A673 (cell line): ENCODE data around the gene FTCDNL1. TPM values are rescaled to one million over a fixed set of nuclear protein-coding genes. Genes with fewer than 3 reads are reported as not detected.

Source experiments
- BruUV-seq: library from RNA; stranded (reverse); fragments of 400-500 nt; replicated peaks from 2 replicates; lab custom pipeline; 2021; lab: Mats Ljungman, UMichigan
- CTCF ChIA-PET: fragments of 300-600 bp; sonication (Branson Sonifier 250); formaldehyde crosslinking; loops from one replicate; lab custom pipeline; 2022; ENCODE audit warnings: antibody characterized with exemption; lab: Charles Lee
- POLR2A ChIA-PET: fragments of 300-600 bp; sonication (Branson Sonifier 250); formaldehyde crosslinking; loops from one replicate; lab custom pipeline; 2022; ENCODE audit warnings: antibody characterized with exemption; ENCODE audit not compliant: low non-redundant PET; lab: Charles Lee
- DNase-seq: peaks from one replicate; pipeline ENCODE4 v3.0.0-alpha.2; 2015; ENCODE audit warnings: low spot score
- H3K27ac ChIP-seq: fragments of 200-600 bp; sonication (generic); 2 replicates; pipeline ENCODE4 v1.5.1; 2016; ENCODE audit warnings: mixed run types, low read depth, mild to moderate bottlenecking, mixed read lengths, antibody characterized with exemption, low read length; ENCODE audit not compliant: poor library complexity, severe bottlenecking
- H3K27me3 ChIP-seq: fragments of 200-600 bp; sonication (generic); replicated peaks from 2 replicates; pipeline ENCODE4 v1.6.1; 2017; ENCODE audit warnings: mixed run types, low read depth, mild to moderate bottlenecking, mixed read lengths, antibody characterized with exemption, low read length; ENCODE audit not compliant: insufficient read depth, poor library complexity
- H3K36me3 ChIP-seq: fragments of 200-600 bp; sonication (generic); 2 replicates; pipeline ENCODE4 v1.6.1; 2016; ENCODE audit warnings: mixed run types, mild to moderate bottlenecking, mixed read lengths, antibody characterized with exemption, low read length; ENCODE audit not compliant: insufficient read depth, poor library complexity, severe bottlenecking
- H3K4me1 ChIP-seq: fragments of 200-600 bp; sonication (generic); 2 replicates; pipeline ENCODE4 v1.6.1; 2017; ENCODE audit warnings: mixed run types, mild to moderate bottlenecking, mixed read lengths, antibody characterized with exemption, low read length; ENCODE audit not compliant: insufficient read depth, poor library complexity, severe bottlenecking
- H3K4me3 ChIP-seq: fragments of 200-600 bp; sonication (generic); 2 replicates; pipeline ENCODE4 v1.5.1; 2016; ENCODE audit warnings: low read depth, mixed run types, mild to moderate bottlenecking, mixed read lengths, low read length; ENCODE audit not compliant: poor library complexity, severe bottlenecking
- H3K9me3 ChIP-seq: fragments of 200-600 bp; sonication (generic); 2 replicates; pipeline ENCODE4 v1.6.1; 2016; ENCODE audit warnings: mixed run types, low read depth, mild to moderate bottlenecking, mixed read lengths, antibody characterized with exemption, low read length; ENCODE audit not compliant: poor library complexity, severe bottlenecking
- EZH2 ChIP-seq: fragments of 200-600 bp; sonication (generic); IDR thresholded peaks from 2 replicates; pipeline ENCODE4 v1.6.1; 2017; ENCODE audit warnings: borderline replicate concordance, low read depth, mild to moderate bottlenecking, mixed read lengths, antibody characterized with exemption, low read length; ENCODE audit not compliant: poor library complexity, severe bottlenecking
- intact Hi-C: fragments of 100-400 bp; cut with micrococcal nuclease; formaldehyde crosslinking; loops from one replicate; pipeline ENCODE4 v1.10.0; 2022; ENCODE audit not compliant: unreplicated experiment
- total RNA-seq: library from RNA; stranded (reverse); gene quantifications from 2 replicates; pipeline ENCODE4 v1.2.3, GENCODE V29; 2021
- TF ChIP-seq, protein P1 (sequence below): fragments of 300-800, 200-600 bp; sonication (generic); conservative IDR thresholded peaks from 2 replicates; pipeline ENCODE4 v1.5.1; 2017; ENCODE audit warnings: low read depth, mild to moderate bottlenecking, antibody characterized with exemption, low read length, moderate library complexity, mixed read lengths

FTCDNL1 gene
- total RNA-seq, 1 experiment from 2014 or later: 0.88 TPM

- intact Hi-C loops: no loop called here
- TF ChIP-seq, protein P1, sequence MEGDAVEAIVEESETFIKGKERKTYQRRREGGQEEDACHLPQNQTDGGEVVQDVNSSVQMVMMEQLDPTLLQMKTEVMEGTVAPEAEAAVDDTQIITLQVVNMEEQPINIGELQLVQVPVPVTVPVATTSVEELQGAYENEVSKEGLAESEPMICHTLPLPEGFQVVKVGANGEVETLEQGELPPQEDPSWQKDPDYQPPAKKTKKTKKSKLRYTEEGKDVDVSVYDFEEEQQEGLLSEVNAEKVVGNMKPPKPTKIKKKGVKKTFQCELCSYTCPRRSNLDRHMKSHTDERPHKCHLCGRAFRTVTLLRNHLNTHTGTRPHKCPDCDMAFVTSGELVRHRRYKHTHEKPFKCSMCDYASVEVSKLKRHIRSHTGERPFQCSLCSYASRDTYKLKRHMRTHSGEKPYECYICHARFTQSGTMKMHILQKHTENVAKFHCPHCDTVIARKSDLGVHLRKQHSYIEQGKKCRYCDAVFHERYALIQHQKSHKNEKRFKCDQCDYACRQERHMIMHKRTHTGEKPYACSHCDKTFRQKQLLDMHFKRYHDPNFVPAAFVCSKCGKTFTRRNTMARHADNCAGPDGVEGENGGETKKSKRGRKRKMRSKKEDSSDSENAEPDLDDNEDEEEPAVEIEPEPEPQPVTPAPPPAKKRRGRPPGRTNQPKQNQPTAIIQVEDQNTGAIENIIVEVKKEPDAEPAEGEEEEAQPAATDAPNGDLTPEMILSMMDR: no peak
- TF ChIP-seq EZH2: no peak
- H3K4me1 ChIP-seq: no peaks in the 10 kb centered on the region
- ChIA-PET POLR2A (no interaction called here), CTCF (no interaction called here)
- DNase-seq: no peak
- BruUV-seq: no TSS peak
- no peaks in the 10 kb centered on the region for H3K36me3 ChIP-seq
- H3K27ac ChIP-seq: no peak overlapping the region
- no peak overlapping the region for H3K4me3 ChIP-seq
- no peaks in the 10 kb centered on the region for H3K27me3 ChIP-seq
- no peaks in the 10 kb centered on the region for H3K9me3 ChIP-seq
These were observed 123.2 kb downstream of the FTCDNL1 start for GRCh38 chr2:199727801-199728200.

DNA sequence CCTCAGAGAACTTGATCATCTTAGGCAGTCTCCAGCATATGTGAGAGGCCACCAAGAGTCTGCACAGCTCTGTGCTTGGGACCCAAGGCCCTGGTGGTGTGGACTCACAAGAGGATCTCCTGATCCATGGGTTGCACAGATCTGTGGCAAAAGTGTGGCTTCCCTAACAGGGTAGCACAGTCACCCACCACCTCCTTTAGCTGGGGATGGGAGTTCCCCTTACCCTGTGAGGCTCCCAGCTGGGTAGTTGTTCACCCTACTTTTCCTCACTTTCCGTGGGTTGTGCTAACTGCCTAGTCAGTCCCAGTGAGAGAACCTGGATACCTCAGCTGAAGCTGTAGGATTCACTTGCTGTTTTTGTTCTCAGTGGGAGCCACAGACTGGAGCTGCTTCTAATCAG is 123.7 kb downstream of the FTCDNL1 start:
- no peaks in the 10 kb centered on the region for H3K4me1 ChIP-seq
- H3K27ac ChIP-seq: no peak overlapping the region
- no peak overlapping the region for H3K4me3 ChIP-seq
- H3K27me3 ChIP-seq: no peaks in the 10 kb centered on the region
- no peak for TF ChIP-seq EZH2
- TF ChIP-seq, protein P1: no peak
- BruUV-seq: no TSS peak
- intact Hi-C loops: no loop called here
- no peak for DNase-seq
- H3K36me3 ChIP-seq: no peaks in the 10 kb centered on the region
- ChIA-PET CTCF (no interaction called here), POLR2A (no interaction called here)
- no peaks in the 10 kb centered on the region for H3K9me3 ChIP-seq

DNA sequence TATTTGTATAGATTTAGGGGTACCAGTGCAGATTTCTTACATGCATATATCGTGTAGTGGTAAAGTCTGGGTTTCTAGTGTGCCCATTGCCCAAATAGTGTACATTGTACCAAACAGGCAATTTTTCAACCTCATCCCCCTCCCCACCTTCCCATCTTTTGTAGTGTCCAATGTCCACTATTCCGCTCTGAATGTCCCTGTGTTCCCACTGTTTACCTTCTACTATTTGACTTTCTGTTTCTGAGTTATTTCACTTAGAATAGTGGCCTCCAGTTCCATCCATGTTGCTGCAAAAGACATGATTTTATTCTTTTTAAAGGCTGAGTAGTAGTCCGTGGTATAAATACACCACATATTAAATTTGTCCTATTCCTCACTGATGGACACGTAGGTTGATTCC is 132.9 kb downstream of the FTCDNL1 start:
- H3K9me3 ChIP-seq: no peaks in the 10 kb centered on the region
- CTCF ChIA-PET: no interaction called here
- TF ChIP-seq, protein P1: no peak
- TF ChIP-seq EZH2: no peak
- H3K36me3 ChIP-seq: no peaks in the 10 kb centered on the region
- H3K4me1 ChIP-seq: peaks cover 5% of the 10 kb centered on the region
- no peak overlapping the region for H3K4me3 ChIP-seq
- no TSS peak for BruUV-seq
- POLR2A ChIA-PET: no interaction called here
- H3K27me3 ChIP-seq: no peaks in the 10 kb centered on the region
- intact Hi-C loops: no loop called here
- no peak overlapping the region for H3K27ac ChIP-seq
- DNase-seq: no peak
